ENCODE results near the gene C1QTNF3. TPM values are rescaled to one million over a fixed set of nuclear protein-coding genes. Genes with fewer than 3 reads are reported as not detected.

C1QTNF3 gene
- total and polyA plus RNA-seq, 2 donors (not counting 3 experiments of a cell fraction or from before 2014, with no cell fraction given): 1.6 TPM

- Histone ChIP-seq H3K9me3 (replicated peaks; ENCODE audit: control insufficient read depth, insufficient read depth, low read length) (no peaks in the 10 kb centered on the region), H3K9ac (replicated peaks; ENCODE audit: extremely low read depth, insufficient read depth, low read length) (no peak overlapping the region), H3K36me3 (ENCODE audit: control insufficient read depth in 2 of 2, extremely low read depth in 1 of 2, insufficient read depth in 2 of 2, low read length in 2 of 2) (no peaks in the 10 kb centered on the region), H3K27me3 (ENCODE audit: control insufficient read depth in 2 of 2, insufficient read depth in 2 of 2, low read length in 2 of 2) (no peaks in the 10 kb centered on the region), H3K79me2 (ENCODE audit: control insufficient read depth, insufficient read depth, low read length) (no peaks in the 10 kb centered on the region), H3K4me3 (replicated peaks in 1 of 3; ENCODE audit: insufficient read depth in 1 of 3, low read depth in 1 of 3, low read length in 3 of 3) (no peak overlapping the region), H3K27ac (ENCODE audit: insufficient read depth, low read depth, low read length) (no peak overlapping the region), H2AFZ (ENCODE audit: low read depth, low read length) (no peak overlapping the region), H3K4me2 (ENCODE audit: insufficient read depth, low read length) (no peak overlapping the region), H3K9me1 (replicated peaks; ENCODE audit: control insufficient read depth, extremely low read depth, insufficient read depth, low read length) (no peaks in the 10 kb centered on the region), H4K20me1 (replicated peaks; ENCODE audit: control insufficient read depth, extremely low read depth, insufficient read depth, low read length) (no peaks in the 10 kb centered on the region), H3K4me1 (ENCODE audit: control insufficient read depth, extremely low read depth, insufficient read depth, low read length) (peaks cover 8% of the 10 kb centered on the region)
- POLR2A ChIA-PET: no interaction called here
- dilution Hi-C loops (cut with MboI; ENCODE audit: extremely low pct_ligation_motif_present, low sequenced_read_pairs): no loop called here
- BruUV-seq (replicated peaks): no TSS peak
- CTCF ChIA-PET: no interaction called here
- TF ChIP-seq EZH2 (IDR thresholded peaks at IDR 0.05; ENCODE audit: borderline replicate concordance, low read depth, low read length, severe bottlenecking): no peak
- no peak for TF ChIP-seq CTCF (IDR thresholded peaks at IDR 0.05; ENCODE audit: extremely low read depth in 1 of 2, insufficient read depth in 1 of 2, low read depth in 1 of 2, low read length in 2 of 2)
- no peak for TF ChIP-seq JUN (IDR thresholded peaks at IDR 0.05; ENCODE audit: borderline replicate concordance, insufficient read depth, insufficient read length, low read depth)
- TF ChIP-seq GATA2 (IDR thresholded peaks at IDR 0.05; ENCODE audit: insufficient read depth, insufficient read length, low read depth, low read length): no peak
- TF ChIP-seq MAX (IDR thresholded peaks at IDR 0.05; ENCODE audit: insufficient read depth, insufficient read length): no peak
- no peak for TF ChIP-seq POLR2A (IDR thresholded peaks at IDR 0.05; ENCODE audit: low read depth, low read length)
- no peak for TF ChIP-seq MYC (IDR thresholded peaks at IDR 0.05; ENCODE audit: low read depth, low read length)
- FAIRE-seq (no peak), DNase-seq (ENCODE audit: low read depth, low spot score) (no peak)
- intact Hi-C loops (cut with micrococcal nuclease): no loop called here
Observed at GRCh38 chr5:34055667-34056066, 12.7 kb upstream of the C1QTNF3 start.

- DNase-seq (ENCODE audit: low read depth, low spot score) (no peak), FAIRE-seq (no peak)
- Histone ChIP-seq H3K27ac (ENCODE audit: insufficient read depth, low read depth, low read length) (no peak overlapping the region), H3K9me1 (replicated peaks; ENCODE audit: control insufficient read depth, extremely low read depth, insufficient read depth, low read length) (no peaks in the 10 kb centered on the region), H3K4me3 (replicated peaks in 1 of 3; ENCODE audit: insufficient read depth in 1 of 3, low read depth in 1 of 3, low read length in 3 of 3) (no peak overlapping the region), H3K9me3 (replicated peaks; ENCODE audit: control insufficient read depth, insufficient read depth, low read length) (no peaks in the 10 kb centered on the region), H3K4me2 (ENCODE audit: insufficient read depth, low read length) (no peak overlapping the region), H3K4me1 (ENCODE audit: control insufficient read depth, extremely low read depth, insufficient read depth, low read length) (peaks cover 8% of the 10 kb centered on the region), H4K20me1 (replicated peaks; ENCODE audit: control insufficient read depth, extremely low read depth, insufficient read depth, low read length) (no peaks in the 10 kb centered on the region), H3K79me2 (ENCODE audit: control insufficient read depth, insufficient read depth, low read length) (no peaks in the 10 kb centered on the region), H3K36me3 (ENCODE audit: control insufficient read depth in 2 of 2, extremely low read depth in 1 of 2, insufficient read depth in 2 of 2, low read length in 2 of 2) (no peaks in the 10 kb centered on the region), H3K27me3 (ENCODE audit: control insufficient read depth in 2 of 2, insufficient read depth in 2 of 2, low read length in 2 of 2) (no peaks in the 10 kb centered on the region), H2AFZ (ENCODE audit: low read depth, low read length) (no peak overlapping the region), H3K9ac (replicated peaks; ENCODE audit: extremely low read depth, insufficient read depth, low read length) (no peak overlapping the region)
- no TSS peak for BruUV-seq (replicated peaks)
- ChIA-PET CTCF (no interaction called here), POLR2A (no interaction called here)
- dilution Hi-C loops (cut with MboI; ENCODE audit: extremely low pct_ligation_motif_present, low sequenced_read_pairs) (no loop called here), intact Hi-C loops (cut with micrococcal nuclease) (no loop called here)
- TF ChIP-seq POLR2AphosphoS5 (IDR thresholded peaks at IDR 0.05; ENCODE audit: insufficient read depth, low read depth, low read length): no peak
- no peak for TF ChIP-seq POLR2A (IDR thresholded peaks at IDR 0.05; ENCODE audit: low read depth, low read length)
- TF ChIP-seq JUN (IDR thresholded peaks at IDR 0.05; ENCODE audit: borderline replicate concordance, insufficient read depth, insufficient read length, low read depth): no peak
- TF ChIP-seq MYC (IDR thresholded peaks at IDR 0.05; ENCODE audit: low read depth, low read length): no peak
- no peak for TF ChIP-seq FOS (IDR thresholded peaks at IDR 0.05; ENCODE audit: borderline replicate concordance, insufficient read depth, low read length)
- TF ChIP-seq GATA2 (IDR thresholded peaks at IDR 0.05; ENCODE audit: insufficient read depth, insufficient read length, low read depth, low read length): no peak
- TF ChIP-seq MAX (IDR thresholded peaks at IDR 0.05; ENCODE audit: insufficient read depth, insufficient read length): no peak
- TF ChIP-seq EZH2 (IDR thresholded peaks at IDR 0.05; ENCODE audit: borderline replicate concordance, low read depth, low read length, severe bottlenecking): no peak
- TF ChIP-seq CTCF (IDR thresholded peaks at IDR 0.05; ENCODE audit: extremely low read depth in 1 of 2, insufficient read depth in 1 of 2, low read depth in 1 of 2, low read length in 2 of 2): no peak
Observed at GRCh38 chr5:34054400-34054729, 11.4 kb upstream of the C1QTNF3 start.
